ENCODE data around the gene SYT6.

The SYT6 gene

GRCh38 chr1:114105421-114105979, 48.2 kb downstream of the SYT6 start:
- TF ChIP-seq POLR2A (IDR thresholded peaks at IDR 0.05; ENCODE audit: low read depth, low read length): no peak
- no peak for FAIRE-seq
- no peak for DNase-seq (ENCODE audit: insufficient read length, low spot score)

- FAIRE-seq: no peak
- no peak for TF ChIP-seq POLR2A (IDR thresholded peaks at IDR 0.05; ENCODE audit: low read depth, low read length)
- no peak for DNase-seq (ENCODE audit: insufficient read length, low spot score)
Measured at GRCh38 chr1:114104949-114105348, 48.7 kb downstream of the SYT6 start.

- FAIRE-seq (no peak), DNase-seq (ENCODE audit: insufficient read length, low spot score) (no peak)
- TF ChIP-seq POLR2A (IDR thresholded peaks at IDR 0.05; ENCODE audit: low read depth, low read length): no peak
Measured at GRCh38 chr1:114103992-114104391, 49.7 kb downstream of the SYT6 start.

- no peak for TF ChIP-seq POLR2A (IDR thresholded peaks at IDR 0.05; ENCODE audit: low read depth, low read length)
- FAIRE-seq (no peak), DNase-seq (ENCODE audit: insufficient read length, low spot score) (no peak)
Measured at GRCh38 chr1:114102136-114102535, 51.5 kb downstream of the SYT6 start.

- no peak for TF ChIP-seq POLR2A (IDR thresholded peaks at IDR 0.05; ENCODE audit: low read depth, low read length)
Measured at GRCh38 chr1:114100148-114100547, 53.5 kb downstream of the SYT6 start.

GRCh38 chr1:114099268-114099667, 54.4 kb downstream of the SYT6 start:
- DNase-seq (ENCODE audit: insufficient read length, low spot score): no peak
- TF ChIP-seq POLR2A (IDR thresholded peaks at IDR 0.05; ENCODE audit: low read depth, low read length): no peak
- FAIRE-seq: no peak

More at GRCh38 chr1:114100148-114100547, 53.5 kb downstream of the SYT6 start:
- no peak for DNase-seq (ENCODE audit: insufficient read length, low spot score)
- FAIRE-seq: no peak

GRCh38 chr1:114097109-114097508, 56.6 kb downstream of the SYT6 start:
- TF ChIP-seq POLR2A (IDR thresholded peaks at IDR 0.05; ENCODE audit: low read depth, low read length): no peak
- no peak for FAIRE-seq
- no peak for DNase-seq (ENCODE audit: insufficient read length, low spot score)

GRCh38 chr1:114094675-114095074, 59.0 kb downstream of the SYT6 start:
- no peak for DNase-seq (ENCODE audit: insufficient read length, low spot score)
- TF ChIP-seq POLR2A (IDR thresholded peaks at IDR 0.05; ENCODE audit: low read depth, low read length): no peak
- no peak for FAIRE-seq

- no peak for TF ChIP-seq POLR2A (IDR thresholded peaks at IDR 0.05; ENCODE audit: low read depth, low read length)
- DNase-seq (ENCODE audit: insufficient read length, low spot score) (no peak), FAIRE-seq (no peak)
Measured at GRCh38 chr1:114094363-114094634, 59.4 kb downstream of the SYT6 start.

- DNase-seq (ENCODE audit: insufficient read length, low spot score) (no peak), FAIRE-seq (no peak)
- no peak for TF ChIP-seq POLR2A (IDR thresholded peaks at IDR 0.05; ENCODE audit: low read depth, low read length)
Measured at GRCh38 chr1:114093624-114094362, 59.9 kb downstream of the SYT6 start.

- FAIRE-seq (no peak), DNase-seq (ENCODE audit: insufficient read length, low spot score) (no peak)
- no peak for TF ChIP-seq POLR2A (IDR thresholded peaks at IDR 0.05; ENCODE audit: low read depth, low read length)
Measured at GRCh38 chr1:114092186-114093062, 61.2 kb downstream of the SYT6 start.

GRCh38 chr1:114091711-114092110, 62.0 kb downstream of the SYT6 start:
- no peak for FAIRE-seq
- no peak for DNase-seq (ENCODE audit: insufficient read length, low spot score)
- no peak for TF ChIP-seq POLR2A (IDR thresholded peaks at IDR 0.05; ENCODE audit: low read depth, low read length)

GRCh38 chr1:114090738-114091505, 62.7 kb downstream of the SYT6 start:
- no peak for TF ChIP-seq POLR2A (IDR thresholded peaks at IDR 0.05; ENCODE audit: low read depth, low read length)
- FAIRE-seq (no peak), DNase-seq (ENCODE audit: insufficient read length, low spot score) (no peak)
